Endometrial microvascular endothelial cells (primary cell): Measurements from ENCODE around the gene MRPL24. TPM values are rescaled to one million over a fixed set of nuclear protein-coding genes. Genes with fewer than 3 reads are reported as not detected.
"Not testable (repeated sequence)": the region's sequence is repeated elsewhere in the genome, so short reads cannot be mapped to it uniquely, and the experiment has no call there.

Source experiments
- in situ Hi-C: cut with HindIII; loops from 2 replicates; pipeline ENCODE4 v1.10.0; 2017; ENCODE audit warnings: low sequenced_read_pairs, low pct_unique_long_range_greater_than_20kb; ENCODE audit errors: inconsistent ontology term
- total RNA-seq: library from RNA; depleted of rRNA; stranded (reverse); fragments of >200 nt; gene quantifications from one replicate; pipeline ENCODE4 v1.2.3, GENCODE V29; 2015; ENCODE audit errors: inconsistent ontology term

Gene MRPL24
- total RNA-seq, 1 donor from 2014 or later = 87.7 TPM

GRCh38 chr1:156765136-156765535, 24.2 kb upstream of the MRPL24 start:
- in situ Hi-C loops = not testable (repeated sequence)

- in situ Hi-C loops = no loop called here
Measured at GRCh38 chr1:156760796-156761104, 19.9 kb upstream of the MRPL24 start.

GRCh38 chr1:156760092-156760795, 19.4 kb upstream of the MRPL24 start:
- in situ Hi-C loops = no loop called here

GRCh38 chr1:156757572-156758253, 16.8 kb upstream of the MRPL24 start:
- in situ Hi-C loops = not testable (repeated sequence)

GRCh38 chr1:156756355-156756754, 15.5 kb upstream of the MRPL24 start:
- in situ Hi-C loops = no loop called here

GRCh38 chr1:156755527-156755950, 14.7 kb upstream of the MRPL24 start:
- in situ Hi-C loops = no loop called here

- in situ Hi-C loops = no loop called here
Measured at GRCh38 chr1:156754219-156754618, 13.3 kb upstream of the MRPL24 start.

GRCh38 chr1:156752843-156753482, 12.1 kb upstream of the MRPL24 start:
- in situ Hi-C loops = no loop called here

GRCh38 chr1:156751757-156752481, 11.0 kb upstream of the MRPL24 start:
- in situ Hi-C loops = no loop called here

GRCh38 chr1:156751451-156751756, 10.5 kb upstream of the MRPL24 start, which contains the start of gene HDGF:
Gene HDGF, minus strand, starts transcription at chr1:156751675. Its CDS starts 246 bp downstream, at chr1:156751429.
- in situ Hi-C loops = no loop called here

GRCh38 chr1:156750711-156751450, 10.0 kb upstream of the MRPL24 start:
- in situ Hi-C loops = no loop called here

- in situ Hi-C loops = no loop called here
Measured at GRCh38 chr1:156750191-156750672, 9.3 kb upstream of the MRPL24 start.

- in situ Hi-C loops = no loop called here
Measured at GRCh38 chr1:156749419-156750118, 8.7 kb upstream of the MRPL24 start.

- in situ Hi-C loops = no loop called here
Measured at GRCh38 chr1:156748670-156749418, 8.0 kb upstream of the MRPL24 start.

GRCh38 chr1:156747742-156748669, 7.1 kb upstream of the MRPL24 start:
- in situ Hi-C loops = no loop called here

GRCh38 chr1:156746728-156747631, 6.1 kb upstream of the MRPL24 start:
- in situ Hi-C loops = no loop called here
